ENCODE measurements around the gene FIG4.

FIG4 gene

DNA sequence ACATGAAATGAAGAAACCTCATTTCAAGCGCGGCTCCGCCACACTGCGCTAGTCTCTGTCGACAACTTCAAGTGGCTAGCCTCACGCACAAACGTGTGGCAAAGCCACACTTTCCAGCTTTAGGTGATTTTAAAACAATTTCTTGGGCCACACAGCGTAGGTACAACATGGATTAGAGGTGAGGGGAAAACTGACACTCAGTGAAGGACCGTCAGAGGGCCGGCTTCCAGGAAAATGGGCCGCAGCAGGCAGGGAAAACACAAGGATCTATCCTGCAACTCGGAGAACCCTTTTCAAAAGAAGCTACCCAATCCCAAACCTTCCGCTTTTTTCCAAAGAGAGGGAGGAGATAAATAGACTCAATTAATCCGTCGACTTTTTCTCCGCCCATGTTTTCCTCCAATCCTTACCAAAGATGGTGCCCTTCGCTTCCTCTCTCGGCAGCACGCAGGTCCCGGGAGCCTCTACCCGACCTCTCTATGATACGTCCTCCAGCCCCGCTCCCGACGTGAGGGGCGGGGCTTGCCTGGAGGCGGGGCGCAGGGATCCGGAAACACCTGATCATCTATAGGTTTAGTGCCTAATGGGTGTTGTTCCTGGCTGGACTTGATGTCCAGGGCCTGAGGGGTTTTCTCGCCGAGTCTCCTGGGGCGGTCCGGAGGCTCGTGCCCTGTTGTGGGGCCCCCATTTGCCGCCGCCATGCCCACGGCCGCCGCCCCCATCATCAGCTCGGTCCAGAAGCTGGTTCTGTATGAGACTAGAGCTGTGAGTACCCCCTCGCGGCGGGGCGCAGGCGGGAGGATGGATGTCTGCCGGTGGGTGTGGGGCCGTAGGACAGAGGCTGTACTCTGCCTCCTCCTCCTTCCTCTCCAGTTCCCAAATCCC lies at the start of gene FIG4, which contains the start of gene AK9:
TSS of gene FIG4 (plus strand) at position 560 of the 885 bp plus-strand sequence. CDS start at position 700, 140 bp downstream.
TSS of gene AK9 (minus strand) at position 466 of the 885 bp plus-strand sequence. CDS start 15,457 bp downstream, outside the sequence.
- Histone ChIP-seq H3K4me3 (ENCODE audit: low read depth in 1 of 2, low read length in 2 of 2) (peak within 1 kb of the TSS; percentile 97 to 100), H3K4me1 (ENCODE audit: control insufficient read depth in 1 of 2, insufficient read depth in 2 of 2, low read length in 2 of 2) (peaks cover 0 to 24% of the 10 kb centered on the region in 2 donors), H3K9me3 (ENCODE audit: control insufficient read depth in 1 of 2, low read length in 2 of 2) (no peaks in the 10 kb centered on the region), H3K27ac (ENCODE audit: low read length) (peak within 1 kb of the TSS; percentile 97), H3K27me3 (ENCODE audit: low read depth, low read length) (no peaks in the 10 kb centered on the region), H3K36me3 (ENCODE audit: control insufficient read depth in 1 of 2, insufficient read depth in 2 of 2, low read length in 2 of 2) (no peaks in the 10 kb centered on the region)

DNA sequence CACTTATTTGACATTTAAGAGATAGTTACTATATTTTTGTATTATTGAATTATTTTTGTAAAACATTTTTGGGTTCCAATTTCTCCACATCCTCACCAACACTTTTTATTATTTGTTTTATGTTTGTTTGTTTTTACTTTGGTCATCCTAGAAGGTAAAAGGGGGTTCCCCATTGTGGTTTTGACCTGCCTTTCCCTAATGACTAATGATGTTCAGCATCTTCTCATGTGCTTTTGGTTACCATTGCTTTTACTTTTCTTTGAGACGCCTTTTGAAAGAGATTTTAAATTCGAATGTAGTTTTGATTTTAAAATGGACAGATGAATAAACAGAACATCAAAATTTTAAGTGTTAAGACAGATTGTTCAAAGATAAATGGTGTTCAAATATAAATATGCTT lies 47.0 kb upstream of the FIG4 start:
- Histone ChIP-seq H3K4me3 (ENCODE audit: low read depth in 1 of 2, low read length in 2 of 2) (no peak overlapping the region), H3K36me3 (ENCODE audit: control insufficient read depth in 1 of 2, insufficient read depth in 2 of 2, low read length in 2 of 2) (peaks cover 0 to 24% of the 10 kb centered on the region in 2 donors), H3K9me3 (ENCODE audit: control insufficient read depth in 1 of 2, low read length in 2 of 2) (no peaks in the 10 kb centered on the region), H3K27me3 (ENCODE audit: low read depth, low read length) (no peaks in the 10 kb centered on the region), H3K4me1 (ENCODE audit: control insufficient read depth in 1 of 2, insufficient read depth in 2 of 2, low read length in 2 of 2) (no peaks in the 10 kb centered on the region), H3K27ac (ENCODE audit: low read length) (no peak overlapping the region)

DNA sequence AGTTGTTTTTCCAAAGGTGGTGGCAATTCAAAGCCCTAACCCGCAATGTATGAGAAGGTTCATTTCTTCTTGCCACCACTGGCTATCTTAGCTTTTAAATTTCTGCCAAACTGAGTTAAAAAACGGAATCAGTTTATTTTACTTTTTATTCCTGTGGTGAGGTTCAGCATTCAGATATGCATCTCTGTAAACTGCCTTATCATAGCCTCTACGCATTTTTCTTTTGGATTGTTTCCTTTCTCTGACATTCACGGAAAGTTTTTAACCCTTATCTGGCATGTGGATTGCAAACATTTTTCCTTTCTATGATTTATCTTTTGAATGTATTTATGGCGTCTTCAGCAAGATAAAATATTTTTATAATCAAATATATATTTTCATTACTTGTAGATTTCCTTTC lies 37.8 kb upstream of the FIG4 start:
- Histone ChIP-seq H3K4me3 (ENCODE audit: low read depth in 1 of 2, low read length in 2 of 2) (no peak overlapping the region), H3K36me3 (ENCODE audit: control insufficient read depth in 1 of 2, insufficient read depth in 2 of 2, low read length in 2 of 2) (peaks cover 0 to 3% of the 10 kb centered on the region in 2 donors), H3K27me3 (ENCODE audit: low read depth, low read length) (no peaks in the 10 kb centered on the region), H3K9me3 (ENCODE audit: control insufficient read depth in 1 of 2, low read length in 2 of 2) (no peaks in the 10 kb centered on the region), H3K27ac (ENCODE audit: low read length) (no peak overlapping the region), H3K4me1 (ENCODE audit: control insufficient read depth in 1 of 2, insufficient read depth in 2 of 2, low read length in 2 of 2) (no peaks in the 10 kb centered on the region)

DNA sequence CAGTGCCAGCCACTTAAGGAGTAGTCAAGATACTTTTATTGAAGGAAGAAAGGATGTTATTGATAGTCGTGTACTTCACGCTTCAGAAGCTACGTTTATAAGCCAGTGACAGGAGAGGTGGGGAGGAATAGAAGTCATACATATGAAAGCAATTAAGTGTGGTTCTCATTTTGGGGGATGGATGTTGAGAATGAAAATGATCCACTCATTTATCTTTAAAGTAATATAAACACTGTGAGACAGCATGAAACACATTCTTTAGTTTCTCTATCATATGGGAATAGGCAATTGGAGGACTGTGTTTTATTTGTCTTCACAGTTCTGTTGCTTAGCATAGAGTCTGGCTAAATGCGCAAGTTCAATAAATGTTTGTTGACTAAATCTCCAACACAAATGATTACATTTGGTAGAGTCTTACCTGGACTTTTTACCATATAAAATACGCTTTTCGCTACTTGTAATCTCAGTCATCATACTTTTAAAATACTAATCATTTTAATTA lies 35.3 kb upstream of the FIG4 start:
- no peak overlapping the region for H3K4me3 ChIP-seq (ENCODE audit: low read depth in 1 of 2, low read length in 2 of 2)
- no peaks in the 10 kb centered on the region for H3K4me1 ChIP-seq (ENCODE audit: control insufficient read depth in 1 of 2, insufficient read depth in 2 of 2, low read length in 2 of 2)
- no peak overlapping the region for H3K27ac ChIP-seq (ENCODE audit: low read length)
- no peaks in the 10 kb centered on the region for H3K27me3 ChIP-seq (ENCODE audit: low read depth, low read length)
- peaks cover 0 to 3% of the 10 kb centered on the region in 2 donors for H3K36me3 ChIP-seq (ENCODE audit: control insufficient read depth in 1 of 2, insufficient read depth in 2 of 2, low read length in 2 of 2)
- no peaks in the 10 kb centered on the region for H3K9me3 ChIP-seq (ENCODE audit: control insufficient read depth in 1 of 2, low read length in 2 of 2)

- no peaks in the 10 kb centered on the region for H3K4me1 ChIP-seq (ENCODE audit: control insufficient read depth in 1 of 2, insufficient read depth in 2 of 2, low read length in 2 of 2)
Observed at GRCh38 chr6:109660526-109661320, 30.4 kb upstream of the FIG4 start.

GRCh38 chr6:109662192-109662591 lies 28.9 kb upstream of the FIG4 start:
- Histone ChIP-seq H3K27ac (ENCODE audit: low read length) (no peak overlapping the region), H3K4me3 (ENCODE audit: low read depth in 1 of 2, low read length in 2 of 2) (no peak overlapping the region), H3K4me1 (ENCODE audit: control insufficient read depth in 1 of 2, insufficient read depth in 2 of 2, low read length in 2 of 2) (no peaks in the 10 kb centered on the region), H3K36me3 (ENCODE audit: control insufficient read depth in 1 of 2, insufficient read depth in 2 of 2, low read length in 2 of 2) (no peaks in the 10 kb centered on the region), H3K9me3 (ENCODE audit: control insufficient read depth in 1 of 2, low read length in 2 of 2) (no peaks in the 10 kb centered on the region), H3K27me3 (ENCODE audit: low read depth, low read length) (no peaks in the 10 kb centered on the region)

More at GRCh38 chr6:109660526-109661320, 30.4 kb upstream of the FIG4 start:
- H3K9me3 ChIP-seq (ENCODE audit: control insufficient read depth in 1 of 2, low read length in 2 of 2) = no peaks in the 10 kb centered on the region
- no peaks in the 10 kb centered on the region for H3K36me3 ChIP-seq (ENCODE audit: control insufficient read depth in 1 of 2, insufficient read depth in 2 of 2, low read length in 2 of 2)
- no peaks in the 10 kb centered on the region for H3K27me3 ChIP-seq (ENCODE audit: low read depth, low read length)
- no peak overlapping the region for H3K4me3 ChIP-seq (ENCODE audit: low read depth in 1 of 2, low read length in 2 of 2)
- no peak overlapping the region for H3K27ac ChIP-seq (ENCODE audit: low read length)

GRCh38 chr6:109669811-109670210 lies 21.3 kb upstream of the FIG4 start:
- Histone ChIP-seq H3K4me3 (ENCODE audit: low read depth in 1 of 2, low read length in 2 of 2) (no peak overlapping the region), H3K27me3 (ENCODE audit: low read depth, low read length) (no peaks in the 10 kb centered on the region), H3K27ac (ENCODE audit: low read length) (no peak overlapping the region)

GRCh38 chr6:109671733-109672132 lies 19.4 kb upstream of the FIG4 start:
- H3K36me3 ChIP-seq (ENCODE audit: control insufficient read depth in 1 of 2, insufficient read depth in 2 of 2, low read length in 2 of 2) = peaks cover 0 to 9% of the 10 kb centered on the region in 2 donors
- H3K27me3 ChIP-seq (ENCODE audit: low read depth, low read length) = no peaks in the 10 kb centered on the region
- H3K9me3 ChIP-seq (ENCODE audit: control insufficient read depth in 1 of 2, low read length in 2 of 2) = peaks cover 0 to under 1% of the 10 kb centered on the region in 2 donors
- H3K27ac ChIP-seq (ENCODE audit: low read length) = no peak overlapping the region
- H3K4me3 ChIP-seq (ENCODE audit: low read depth in 1 of 2, low read length in 2 of 2) = no peak overlapping the region
- no peaks in the 10 kb centered on the region for H3K4me1 ChIP-seq (ENCODE audit: control insufficient read depth in 1 of 2, insufficient read depth in 2 of 2, low read length in 2 of 2)

More at GRCh38 chr6:109669811-109670210, 21.3 kb upstream of the FIG4 start:
- no peaks in the 10 kb centered on the region for H3K4me1 ChIP-seq (ENCODE audit: control insufficient read depth in 1 of 2, insufficient read depth in 2 of 2, low read length in 2 of 2)
- peaks cover 0 to 9% of the 10 kb centered on the region in 2 donors for H3K36me3 ChIP-seq (ENCODE audit: control insufficient read depth in 1 of 2, insufficient read depth in 2 of 2, low read length in 2 of 2)
- H3K9me3 ChIP-seq (ENCODE audit: control insufficient read depth in 1 of 2, low read length in 2 of 2) = no peaks in the 10 kb centered on the region

- H3K9me3 ChIP-seq (ENCODE audit: control insufficient read depth in 1 of 2, low read length in 2 of 2) = peaks cover 0 to 2% of the 10 kb centered on the region in 2 donors
- no peaks in the 10 kb centered on the region for H3K27me3 ChIP-seq (ENCODE audit: low read depth, low read length)
- H3K4me3 ChIP-seq (ENCODE audit: low read depth in 1 of 2, low read length in 2 of 2) = no peak overlapping the region
- peaks cover 0 to 9% of the 10 kb centered on the region in 2 donors for H3K36me3 ChIP-seq (ENCODE audit: control insufficient read depth in 1 of 2, insufficient read depth in 2 of 2, low read length in 2 of 2)
- H3K4me1 ChIP-seq (ENCODE audit: control insufficient read depth in 1 of 2, insufficient read depth in 2 of 2, low read length in 2 of 2) = no peaks in the 10 kb centered on the region
- no peak overlapping the region for H3K27ac ChIP-seq (ENCODE audit: low read length)
Observed at GRCh38 chr6:109672175-109672574, 18.9 kb upstream of the FIG4 start.

GRCh38 chr6:109672839-109673238 lies 18.3 kb upstream of the FIG4 start:
- no peaks in the 10 kb centered on the region for H3K27me3 ChIP-seq (ENCODE audit: low read depth, low read length)
- H3K36me3 ChIP-seq (ENCODE audit: control insufficient read depth in 1 of 2, insufficient read depth in 2 of 2, low read length in 2 of 2) = peaks cover 0 to 9% of the 10 kb centered on the region in 2 donors
- H3K4me3 ChIP-seq (ENCODE audit: low read depth in 1 of 2, low read length in 2 of 2) = no peak overlapping the region
- no peaks in the 10 kb centered on the region for H3K4me1 ChIP-seq (ENCODE audit: control insufficient read depth in 1 of 2, insufficient read depth in 2 of 2, low read length in 2 of 2)
- H3K27ac ChIP-seq (ENCODE audit: low read length) = no peak overlapping the region
- peaks cover 0 to 2% of the 10 kb centered on the region in 2 donors for H3K9me3 ChIP-seq (ENCODE audit: control insufficient read depth in 1 of 2, low read length in 2 of 2)

DNA sequence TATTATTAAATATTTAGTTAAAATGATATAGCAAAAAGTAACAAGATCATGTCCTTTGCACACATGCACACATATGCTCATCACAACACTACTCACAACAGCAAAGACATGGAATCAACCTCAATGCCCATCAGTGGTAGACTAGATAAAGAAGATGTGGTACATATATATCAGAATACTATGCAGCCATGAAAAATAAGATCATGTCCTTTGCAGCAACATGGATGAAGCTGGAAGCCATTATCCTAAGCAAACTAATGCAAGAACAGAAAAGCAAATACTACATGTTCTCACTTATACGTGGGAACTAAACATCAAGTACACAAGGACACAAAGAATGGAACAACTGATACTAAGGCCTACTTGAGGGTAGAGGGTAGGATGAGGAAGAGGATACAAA lies 14.4 kb upstream of the FIG4 start:
- Histone ChIP-seq H3K36me3 (ENCODE audit: control insufficient read depth in 1 of 2, insufficient read depth in 2 of 2, low read length in 2 of 2) (peaks cover 0 to 2% of the 10 kb centered on the region in 2 donors), H3K27ac (ENCODE audit: low read length) (no peak overlapping the region)

More for the DNA sequence above, 14.4 kb upstream of the FIG4 start:
- Histone ChIP-seq H3K9me3 (ENCODE audit: control insufficient read depth in 1 of 2, low read length in 2 of 2) (peaks cover 0 to 2% of the 10 kb centered on the region in 2 donors), H3K4me3 (ENCODE audit: low read depth in 1 of 2, low read length in 2 of 2) (no peak overlapping the region), H3K4me1 (ENCODE audit: control insufficient read depth in 1 of 2, insufficient read depth in 2 of 2, low read length in 2 of 2) (peaks cover 0 to 4% of the 10 kb centered on the region in 2 donors), H3K27me3 (ENCODE audit: low read depth, low read length) (no peaks in the 10 kb centered on the region)

Data from muscle layer of duodenum (tissue), 2 donors.